Endothelial cell of umbilical vein (primary cell): ENCODE results near the gene RPIA. TPM values are rescaled to one million over a fixed set of nuclear protein-coding genes. Genes with fewer than 3 reads are reported as not detected.

Experiments
- BruUV-seq: library from RNA; stranded (reverse); fragments of 400-500 nt; replicated peaks from 2 replicates; lab custom pipeline; 2021; lab: Mats Ljungman, UMichigan
- CTCF ChIA-PET: fragments of 300-600, 350-600 bp; sonication (Branson Sonifier 250); formaldehyde crosslinking; loops from one replicate; lab custom pipeline; 2021; ENCODE audit warnings: antibody characterized with exemption, inconsistent platforms; lab: Charles Lee
- POLR2A ChIA-PET: fragments of 300-600, 350-600 bp; sonication (Branson Sonifier 250); formaldehyde crosslinking; loops from one replicate; lab custom pipeline; 2021; ENCODE audit warnings: antibody characterized with exemption, inconsistent platforms; lab: Charles Lee
- DNase-seq: peaks from one replicate; pipeline ENCODE4 v3.0.0-alpha.2; 2011; ENCODE audit warnings: low read depth, low spot score
- FAIRE-seq: peaks from 2 replicates; lab custom pipeline; 2011; peaks lifted over from hg19 to GRCh38; lab: Jason Lieb, UNC
- H2AFZ ChIP-seq: 2 replicates; pipeline ENCODE4 v1.6.0; 2012; ENCODE audit warnings: low read depth, low read length, control low read depth, inconsistent platforms
- H3K27ac ChIP-seq: 2 replicates; pipeline ENCODE4 v1.5.1; 2011; ENCODE audit warnings: low read depth, mild to moderate bottlenecking, control low read depth, low read length, moderate library complexity; ENCODE audit not compliant: insufficient read depth
- H3K27me3 ChIP-seq, 2 experiments: 2 replicates each; pipeline versions ENCODE4 v1.6.0 to v1.6.1; 2011; ENCODE audit warnings: low read length in 2 of 2, mixed read lengths in 1 of 2; ENCODE audit not compliant: control insufficient read depth in 2 of 2, insufficient read depth in 2 of 2
- H3K36me3 ChIP-seq, 2 experiments: 2 replicates in 1 of 2; 3 replicates in 1 of 2; pipeline ENCODE4 v1.5.1; 2011; ENCODE audit warnings: low read length in 2 of 2, mild to moderate bottlenecking in 1 of 2, moderate library complexity in 1 of 2; ENCODE audit not compliant: control insufficient read depth in 2 of 2, insufficient read depth in 2 of 2; ENCODE audit errors: extremely low read depth in 1 of 2
- H3K4me1 ChIP-seq: 3 replicates; pipeline ENCODE4 v1.5.1; 2011; ENCODE audit warnings: mild to moderate bottlenecking, low read length; ENCODE audit not compliant: control insufficient read depth, insufficient read depth; ENCODE audit errors: extremely low read depth
- H3K4me2 ChIP-seq: 2 replicates; pipeline ENCODE4 v1.6.1; 2011; ENCODE audit warnings: low read length, control low read depth, mixed read lengths; ENCODE audit not compliant: insufficient read depth
- H3K4me3 ChIP-seq, 3 experiments: fragments of 200-600 bp in 1 of 3; sonication (generic), shearing (Covaris generic) in 1 of 3; replicated peaks in 1 of 3; 2 replicates each; pipeline ENCODE4 v1.5.1; 2011 to 2016; ENCODE audit warnings: control low read depth in 3 of 3, low read length in 3 of 3, mild to moderate bottlenecking in 2 of 3, inconsistent platforms in 1 of 3, low read depth in 1 of 3, moderate library complexity in 1 of 3; ENCODE audit not compliant: insufficient read depth in 1 of 3
- H3K79me2 ChIP-seq: 2 replicates; pipeline ENCODE4 v1.6.0; 2012; ENCODE audit warnings: low read length, inconsistent platforms; ENCODE audit not compliant: control insufficient read depth, insufficient read depth
- H3K9ac ChIP-seq: replicated peaks from 2 replicates; pipeline ENCODE3; 2011; ENCODE audit warnings: low read length, control low read depth; ENCODE audit not compliant: insufficient read depth; ENCODE audit errors: extremely low read depth
- H3K9me1 ChIP-seq: replicated peaks from 3 replicates; pipeline ENCODE4 v1.6.0; 2011; ENCODE audit warnings: mild to moderate bottlenecking, low read length; ENCODE audit not compliant: control insufficient read depth, insufficient read depth; ENCODE audit errors: extremely low read depth
- H3K9me3 ChIP-seq: replicated peaks from 2 replicates; pipeline ENCODE4 v1.5.1; 2012; ENCODE audit warnings: low read length, inconsistent platforms; ENCODE audit not compliant: control insufficient read depth, insufficient read depth
- H4K20me1 ChIP-seq: replicated peaks from 2 replicates; pipeline ENCODE3; 2011; ENCODE audit warnings: mild to moderate bottlenecking, low read length; ENCODE audit not compliant: control insufficient read depth, insufficient read depth; ENCODE audit errors: extremely low read depth
- CTCF ChIP-seq, 2 donors: IDR thresholded peaks; 1 replicate in 1 of 2; 2 replicates in 1 of 2; pipeline ENCODE4 v1.5.1; 2011; ENCODE audit warnings: low read length in 2 of 2, mild to moderate bottlenecking in 2 of 2, moderate library complexity in 2 of 2, control low read depth in 1 of 2, inconsistent platforms in 1 of 2, low read depth in 1 of 2; ENCODE audit not compliant: insufficient read depth in 1 of 2; ENCODE audit errors: extremely low read depth in 1 of 2
- MAX ChIP-seq: IDR thresholded peaks from 2 replicates; pipeline ENCODE4 v1.6.1; 2011; ENCODE audit not compliant: insufficient read depth, insufficient read length
- dilution Hi-C: fragments of 300-500 bp; cut with MboI; formaldehyde crosslinking; loops from one replicate; pipeline ENCODE4 v1.15.0; 2019; ENCODE audit warnings: low sequenced_read_pairs; ENCODE audit not compliant: extremely low pct_ligation_motif_present
- intact Hi-C: fragments of 100-400 bp; cut with micrococcal nuclease; formaldehyde crosslinking; loops from one replicate; pipeline ENCODE4 v1.10.0; 2022
- polyA plus RNA-seq, 4 experiments: library from polyadenylated mRNA; depleted of rRNA in 3 of 4; stranded (reverse) in 3 of 4; unstranded in 1 of 4; fragments of >200 nt; gene quantifications; 2 replicates each; pipeline versions ENCODE4 v1.2.1 to v1.2.3, GENCODE V29; 2011 to 2012; ENCODE audit warnings: missing spikeins in 1 of 4
- total RNA-seq: library from RNA; stranded (reverse); gene quantifications from 2 replicates; pipeline ENCODE4 v1.2.3, GENCODE V29; 2021

The RPIA gene
- total and polyA plus RNA-seq, 2 donors (not counting 3 experiments of a cell fraction or from before 2014, with no cell fraction given): 15.7 to 30.3 TPM

- POLR2A ChIA-PET: interaction anchor here (1.5 kb wide), 1 partner anchor 47 kb away, joined by 4 read pairs; no protein-coding TSS in a partner anchor
- H3K36me3 ChIP-seq: no peaks in the 10 kb centered on the region
- peak overlapping the region; percentile 88 for H2AFZ ChIP-seq
- peaks cover 37% of the 10 kb centered on the region for H3K79me2 ChIP-seq
- TF ChIP-seq CTCF (IDR thresholded peaks at IDR 0.05; ENCODE audit: extremely low read depth in 1 of 2, insufficient read depth in 1 of 2, low read depth in 1 of 2, low read length in 2 of 2) (peak in 1 of 2 donors; percentile 13), MAX (no peak)
- H4K20me1 ChIP-seq: no peaks in the 10 kb centered on the region
- no peak for FAIRE-seq
- intact Hi-C loops: loop anchor here (1.0 to 5.0 kb wide), 5 partner anchors 47 to 227 kb away; partner anchors contain the start of gene EIF2AK3
- CTCF ChIA-PET: interaction anchor here (1.3 to 2.3 kb wide), 4 partner anchors 19 to 47 kb away, joined by 4 to 11 read pairs (median 8); no protein-coding TSS in a partner anchor
- H3K4me3 ChIP-seq: peak overlapping the region; percentile 20 to 83 (median 68)
- peak overlapping the region; percentile 67 for H3K9ac ChIP-seq
- H3K27me3 ChIP-seq: no peaks in the 10 kb centered on the region
- peak overlapping the region; percentile 59 for H3K27ac ChIP-seq
- TSS peak; percentile 83 for BruUV-seq
- H3K9me1 ChIP-seq: no peaks in the 10 kb centered on the region
- no peak for DNase-seq
- peak overlapping the region; percentile 74 for H3K4me2 ChIP-seq
- no peaks in the 10 kb centered on the region for H3K9me3 ChIP-seq
- dilution Hi-C loops: no loop called here
- H3K4me1 ChIP-seq: peaks cover 13% of the 10 kb centered on the region
Observed at GRCh38 chr2:88690591-88691338, 708 bp upstream of the RPIA start.
